GM21515 (cell line): Measurements from ENCODE around the gene MAP3K9.
A peak's percentile ranks its signal among the peaks of the same experiment; 100 is the strongest.
"Not testable (repeated sequence)": the region's sequence is repeated elsewhere in the genome, so short reads cannot be mapped to it uniquely, and the experiment has no call there.

Source experiments
- ATAC-seq: cut with Tn5 transposase; IDR thresholded peaks from one replicate; pipeline ENCODE4 v1.9.1; 2021; ENCODE audit not compliant: unreplicated experiment

MAP3K9 gene

GRCh38 chr14:70809225-70810219 lies at the start of gene MAP3K9:
Gene MAP3K9, minus strand, starts transcription at chr14:70809513. Its CDS starts 342 bp downstream, at chr14:70809171.
- peak; percentile 83 for ATAC-seq

GRCh38 chr14:70858641-70859040 lies 49.3 kb upstream of the MAP3K9 start:
- ATAC-seq, result no peak

GRCh38 chr14:70857496-70857890 lies 48.2 kb upstream of the MAP3K9 start:
- ATAC-seq, result no peak

DNA sequence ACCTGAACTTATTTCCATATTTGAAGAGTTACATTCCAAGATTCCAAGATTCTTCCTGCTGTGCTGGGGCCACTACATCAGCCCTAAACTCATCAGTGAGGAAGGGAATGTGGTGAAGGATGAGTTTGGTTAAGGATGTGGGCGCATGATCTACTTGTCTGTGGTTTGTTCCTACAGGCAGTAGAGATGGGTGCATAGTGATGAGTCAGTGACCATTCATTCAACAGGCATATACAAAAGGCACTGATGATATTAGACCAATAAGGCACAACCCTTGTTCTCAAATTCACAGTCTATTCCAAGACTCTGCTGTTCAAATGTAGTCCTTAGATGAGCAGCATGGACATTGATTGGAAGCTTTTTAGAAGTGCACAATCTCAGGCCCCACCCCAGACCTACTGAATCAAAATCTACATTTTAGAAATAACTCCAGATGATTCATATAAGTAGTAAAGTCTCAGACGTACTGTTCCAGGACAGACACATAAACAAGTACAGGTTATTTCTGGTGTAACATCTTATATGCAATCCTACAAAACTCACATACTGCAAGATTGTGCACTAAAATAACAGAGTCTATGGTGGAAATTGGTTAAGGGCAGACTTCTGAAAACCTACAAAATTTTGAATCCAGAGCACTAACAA lies 47.7 kb upstream of the MAP3K9 start:
- ATAC-seq, result no peak

DNA sequence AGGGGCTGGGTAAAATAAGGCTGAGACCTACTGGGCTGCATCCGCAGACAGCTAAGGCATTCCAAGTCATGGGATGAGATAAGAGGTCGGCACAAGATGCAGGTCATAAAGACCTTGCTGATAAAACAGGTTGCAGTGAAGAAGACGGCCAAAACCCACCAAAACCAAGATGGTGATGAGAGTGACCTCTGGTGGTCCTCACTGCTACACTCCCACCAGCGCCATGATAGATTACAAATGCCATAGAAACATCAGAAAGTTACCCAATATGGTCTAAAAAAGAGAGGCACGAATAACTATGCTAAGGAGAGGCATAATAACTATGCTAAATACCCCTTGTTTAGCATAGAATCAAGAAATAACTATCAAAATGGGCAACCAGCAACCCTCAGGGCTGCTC lies 46.2 kb upstream of the MAP3K9 start:
- no peak for ATAC-seq

- ATAC-seq, result not testable (repeated sequence)
Observed at GRCh38 chr14:70853658-70854057, 44.3 kb upstream of the MAP3K9 start.

DNA sequence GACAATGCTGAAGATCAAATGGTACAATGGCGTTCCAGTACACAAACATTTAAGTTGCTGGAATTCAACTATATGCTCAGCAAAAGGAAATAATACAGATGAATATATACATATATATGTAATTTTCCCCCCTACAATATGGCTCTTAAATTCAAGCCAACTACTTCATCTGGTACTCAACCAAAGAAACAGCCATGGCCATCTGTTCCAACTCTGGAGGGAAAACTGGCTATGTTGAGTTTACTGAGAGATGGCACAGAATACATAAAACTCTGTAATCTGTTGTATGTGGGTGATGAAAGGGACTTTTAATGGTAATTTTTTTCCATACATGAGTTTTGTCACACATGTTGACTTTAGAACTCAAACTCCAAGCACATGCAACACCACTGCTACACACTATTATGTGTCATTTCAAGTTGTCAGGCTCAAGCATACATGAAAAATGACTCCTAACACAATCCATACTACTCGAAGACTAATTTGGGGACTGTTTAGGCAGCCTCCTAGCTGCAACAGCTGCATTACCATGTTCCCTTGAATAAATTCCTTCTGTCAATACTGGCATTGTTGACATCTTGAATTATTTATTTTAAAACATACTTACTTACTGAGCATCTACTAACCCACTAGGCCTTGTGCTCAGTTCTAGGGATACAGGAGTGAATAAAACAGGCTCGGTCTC lies 38.2 kb upstream of the MAP3K9 start:
- no peak for ATAC-seq

GRCh38 chr14:70845601-70846000 lies 36.3 kb upstream of the MAP3K9 start:
- no peak for ATAC-seq

DNA sequence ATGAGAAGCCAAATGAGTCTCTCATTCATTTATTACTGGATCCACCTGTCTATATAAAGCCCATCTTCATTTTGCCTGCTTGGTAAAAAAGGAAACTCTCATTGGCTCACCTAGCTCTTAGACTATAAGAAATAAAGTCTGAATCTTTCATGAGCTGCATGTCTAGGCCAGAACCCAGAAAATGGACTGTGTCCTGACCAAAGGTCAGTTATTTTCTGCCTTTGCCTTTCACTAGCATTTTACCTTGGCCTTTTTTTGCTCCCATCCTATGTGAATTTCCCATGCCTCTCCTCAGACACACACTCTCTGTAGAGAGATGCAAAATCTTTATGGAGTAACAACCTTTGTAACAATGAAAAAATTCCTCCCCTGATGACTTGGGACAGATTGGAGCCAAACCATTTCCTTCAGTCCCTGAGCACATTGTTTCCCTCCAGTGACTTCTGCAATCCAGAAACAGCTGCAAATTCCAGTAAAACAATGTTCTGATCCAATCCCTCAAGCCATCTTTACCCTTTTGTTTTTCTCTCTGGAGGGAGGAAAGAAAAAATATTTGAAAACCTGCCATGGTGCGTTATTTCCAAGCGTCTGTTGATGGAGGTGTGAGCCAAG lies 33.6 kb upstream of the MAP3K9 start:
- ATAC-seq, result no peak

GRCh38 chr14:70838076-70838475 lies 28.8 kb upstream of the MAP3K9 start:
- ATAC-seq, result no peak

- ATAC-seq, result no peak
Observed at GRCh38 chr14:70836946-70837345, 27.6 kb upstream of the MAP3K9 start.

- no peak for ATAC-seq
Observed at GRCh38 chr14:70833884-70834283, 24.6 kb upstream of the MAP3K9 start.

GRCh38 chr14:70832561-70833305 lies 23.4 kb upstream of the MAP3K9 start:
- ATAC-seq, result no peak

- no peak for ATAC-seq
Observed at GRCh38 chr14:70830998-70831781, 21.9 kb upstream of the MAP3K9 start.

- ATAC-seq, result no peak
Observed at GRCh38 chr14:70828188-70828587, 18.9 kb upstream of the MAP3K9 start.

- no peak for ATAC-seq
Observed at GRCh38 chr14:70827752-70828151, 18.4 kb upstream of the MAP3K9 start.

DNA sequence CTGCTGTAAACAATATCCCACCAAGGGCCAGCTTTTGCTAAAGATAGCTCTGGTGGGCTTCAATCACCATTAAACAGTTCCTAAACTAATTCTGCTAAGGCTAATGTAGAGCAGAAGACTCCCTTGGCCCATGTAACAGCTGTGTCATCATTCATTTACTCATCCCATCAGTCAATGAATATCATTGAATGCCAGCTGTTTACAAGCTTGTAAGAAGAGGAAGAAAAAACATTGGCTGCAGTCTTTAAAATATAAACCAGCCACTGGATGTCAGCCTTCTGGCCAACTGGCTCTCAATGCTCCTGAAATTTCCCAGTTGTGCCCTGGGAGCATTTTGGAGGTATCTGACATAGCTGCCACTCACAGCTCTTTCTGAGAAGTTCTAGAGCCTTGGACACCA lies 18.0 kb upstream of the MAP3K9 start:
- ATAC-seq, result no peak

DNA sequence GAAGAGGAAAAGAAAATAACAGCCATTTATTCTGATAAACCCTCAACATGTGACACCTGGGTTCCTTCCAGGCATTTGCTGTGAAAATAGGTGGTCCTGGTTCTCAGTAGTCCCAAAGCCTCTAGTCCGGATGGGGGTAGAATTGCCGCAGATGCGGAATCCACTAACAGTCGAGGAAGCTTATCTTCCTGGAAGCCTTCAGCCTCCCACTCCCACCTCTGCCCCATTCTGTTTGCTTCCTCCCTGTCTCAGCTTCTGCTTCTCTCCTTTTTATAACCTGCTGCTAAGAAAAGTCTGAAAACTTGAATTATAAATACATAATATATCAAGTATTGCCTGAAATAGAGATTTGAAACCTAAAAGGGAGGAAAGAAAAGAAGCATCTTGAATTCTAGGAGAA lies 14.0 kb upstream of the MAP3K9 start:
- no peak for ATAC-seq

DNA sequence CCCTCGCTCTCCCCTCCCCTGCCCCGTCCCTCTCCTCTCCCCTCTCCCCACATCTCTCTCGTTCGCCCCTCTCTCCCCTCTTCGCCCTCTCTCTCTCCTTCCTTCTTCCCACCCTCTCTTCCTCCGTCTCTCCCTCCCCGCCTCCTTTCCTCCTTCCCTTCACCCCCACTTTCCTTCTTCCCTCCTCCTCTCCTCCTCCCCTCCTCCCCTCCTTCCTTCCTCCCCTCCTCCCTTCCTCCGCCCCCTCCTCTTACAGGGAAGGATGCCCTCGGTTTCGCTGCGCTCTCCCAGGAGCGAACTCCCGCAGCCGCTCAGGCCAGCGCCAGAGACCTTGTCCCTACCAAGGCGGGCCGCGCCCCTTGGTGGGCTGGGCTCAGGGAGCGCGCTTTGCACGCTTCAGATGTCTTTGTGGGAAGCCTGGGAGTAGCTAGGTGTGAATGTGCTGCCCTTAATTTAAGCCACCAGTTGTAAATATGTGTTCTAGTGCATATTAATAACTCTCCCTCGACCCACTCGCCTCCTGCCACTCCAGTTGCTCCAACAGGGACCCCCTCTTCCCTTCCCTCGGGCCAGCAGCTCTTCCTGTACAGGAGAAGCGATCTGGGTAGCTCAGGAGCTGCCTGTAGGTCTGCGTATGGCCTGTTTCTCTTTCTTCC lies 13.3 kb upstream of the MAP3K9 start:
- ATAC-seq, result no peak
